Hepatocyte (in vitro differentiated cells): ENCODE measurements around the gene CLK4. TPM values are rescaled to one million over a fixed set of nuclear protein-coding genes. Genes with fewer than 3 reads are reported as not detected.
"Not testable (repeated sequence)": the region's sequence is repeated elsewhere in the genome, so short reads cannot be mapped to it uniquely, and the experiment has no call there.

Source experiments
- DNase-seq: peaks from one replicate; pipeline ENCODE4 v3.0.0-alpha.2; 2016; ENCODE audit warnings: low spot score
- H2AFZ ChIP-seq: fragments of 200-600 bp; sonication (generic); 2 replicates; pipeline ENCODE4 v1.6.0; 2016; ENCODE audit warnings: antibody characterized with exemption, mild to moderate bottlenecking
- H3K27ac ChIP-seq: fragments of 200-600 bp; sonication (generic); 2 replicates; pipeline ENCODE4 v1.5.1; 2016; ENCODE audit warnings: mild to moderate bottlenecking
- H3K27me3 ChIP-seq: fragments of 200-600 bp; sonication (generic); 2 replicates; pipeline ENCODE4 v1.6.1; 2016
- H3K36me3 ChIP-seq: fragments of 200-600 bp; sonication (generic); replicated peaks from 2 replicates; pipeline ENCODE4 v1.5.1; 2016; ENCODE audit warnings: low read depth; ENCODE audit not compliant: insufficient read depth
- H3K4me1 ChIP-seq: fragments of 200-600 bp; sonication (generic); 2 replicates; pipeline ENCODE4 v1.5.1; 2016; ENCODE audit warnings: mild to moderate bottlenecking, moderate library complexity; ENCODE audit not compliant: insufficient read depth
- H3K4me2 ChIP-seq: fragments of 200-600 bp; sonication (generic); 2 replicates; pipeline ENCODE4 v1.6.0; 2016
- H3K4me3 ChIP-seq: fragments of 200-600 bp; sonication (generic); 2 replicates; pipeline ENCODE4 v1.5.1; 2016; ENCODE audit warnings: mild to moderate bottlenecking
- H3K79me2 ChIP-seq: fragments of 200-600 bp; sonication (generic); 2 replicates; pipeline ENCODE4 v1.6.0; 2017; ENCODE audit warnings: mild to moderate bottlenecking
- H3K9me2 ChIP-seq: fragments of 200-600 bp; sonication (generic); replicated peaks from 2 replicates; pipeline ENCODE4 v1.6.0; 2017; ENCODE audit warnings: mild to moderate bottlenecking; ENCODE audit not compliant: insufficient read depth
- H3K9me3 ChIP-seq: fragments of 200-600 bp; sonication (generic); 2 replicates; pipeline ENCODE4 v1.5.1; 2016; ENCODE audit warnings: low read depth, mild to moderate bottlenecking
- H4K20me1 ChIP-seq: fragments of 200-600 bp; sonication (generic); 2 replicates; pipeline ENCODE4 v1.6.0; 2016; ENCODE audit warnings: mild to moderate bottlenecking; ENCODE audit not compliant: insufficient read depth, poor library complexity, severe bottlenecking
- EZH2 ChIP-seq: fragments of 200-600 bp; sonication (generic); IDR thresholded peaks from 2 replicates; pipeline ENCODE4 v1.6.1; 2016; ENCODE audit warnings: antibody characterized with exemption, mild to moderate bottlenecking, borderline replicate concordance
- EZH2phosphoT487 ChIP-seq: fragments of 200-600 bp; sonication (generic); IDR thresholded peaks from one replicate; pipeline ENCODE4 v1.6.1; 2018; ENCODE audit warnings: antibody characterized with exemption, mild to moderate bottlenecking, low read depth, moderate library complexity; ENCODE audit not compliant: unreplicated experiment, severe bottlenecking
- WGBS: methylation state at CpG from one replicate; pipeline ENCODE4 v1.1.6; 2016; ENCODE audit warnings: low lambda C conversion rate; ENCODE audit errors: missing lambda C conversion rate; 5-methylcytosine and 5-hydroxymethylcytosine counted together
- polyA plus RNA-seq: library from polyadenylated mRNA; unstranded; fragments of >200 nt; fragmentation: Nextera tagmentation; extraction: Ambion mirVana; gene quantifications from 2 replicates; pipeline ENCODE4 v1.2.1, GENCODE V29; 2016
- total RNA-seq: library from RNA; depleted of rRNA; stranded (reverse); fragments of >200 nt; gene quantifications from 2 replicates; pipeline ENCODE4 v1.2.3, GENCODE V29; 2014
- TF ChIP-seq, protein P1 (sequence below): fragments of 200-600 bp; sonication (generic); IDR thresholded peaks from 2 replicates; pipeline ENCODE4 v1.5.1; 2016; ENCODE audit warnings: antibody characterized with exemption, mild to moderate bottlenecking; ENCODE audit not compliant: poor library complexity

The CLK4 gene
- total and polyA plus RNA-seq, 2 experiments from 2014 or later, result 17.9 to 28.4 TPM

DNA sequence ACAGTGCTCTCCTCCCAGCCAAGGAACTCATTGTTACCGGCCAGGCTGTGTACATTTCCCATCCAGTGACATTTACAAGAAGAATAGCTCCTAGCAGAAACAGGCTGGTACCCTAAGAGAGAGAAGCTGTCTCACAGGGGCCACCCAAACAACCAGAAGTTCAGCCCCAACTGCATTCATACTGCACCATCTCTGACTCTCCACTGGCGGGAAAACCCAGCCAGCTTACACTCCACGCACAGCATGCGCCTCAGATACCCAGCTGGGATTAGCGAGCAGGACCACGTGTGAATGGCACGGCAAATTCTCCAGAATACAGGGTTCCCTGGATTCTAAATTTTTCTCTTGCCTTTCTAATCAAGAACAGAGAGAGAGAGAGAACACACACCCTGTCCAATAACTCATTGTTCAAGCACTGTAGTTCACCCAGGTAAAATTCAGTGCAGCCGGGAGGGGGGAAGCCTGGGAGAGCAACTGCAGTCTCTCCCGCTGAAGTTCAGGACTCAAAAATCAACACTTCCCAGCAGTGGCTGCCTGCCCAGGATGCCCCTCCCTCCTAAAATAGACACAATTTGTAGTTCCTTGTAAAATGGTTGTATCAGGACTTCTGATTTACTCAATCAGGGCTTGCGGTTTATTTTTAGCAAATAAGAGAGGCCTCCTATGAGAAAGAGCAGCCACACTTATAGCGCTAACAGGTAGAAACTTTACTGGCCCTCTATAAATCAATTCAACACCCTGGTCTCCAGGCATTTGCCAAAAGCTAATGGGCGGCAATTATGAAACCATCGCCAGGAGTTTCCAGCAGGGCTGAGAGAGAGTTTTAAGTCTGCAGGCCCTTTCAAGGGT lies 38.9 kb downstream of the CLK4 start:
- no peaks in the 10 kb centered on the region for H4K20me1 ChIP-seq
- TF ChIP-seq, protein P1, sequence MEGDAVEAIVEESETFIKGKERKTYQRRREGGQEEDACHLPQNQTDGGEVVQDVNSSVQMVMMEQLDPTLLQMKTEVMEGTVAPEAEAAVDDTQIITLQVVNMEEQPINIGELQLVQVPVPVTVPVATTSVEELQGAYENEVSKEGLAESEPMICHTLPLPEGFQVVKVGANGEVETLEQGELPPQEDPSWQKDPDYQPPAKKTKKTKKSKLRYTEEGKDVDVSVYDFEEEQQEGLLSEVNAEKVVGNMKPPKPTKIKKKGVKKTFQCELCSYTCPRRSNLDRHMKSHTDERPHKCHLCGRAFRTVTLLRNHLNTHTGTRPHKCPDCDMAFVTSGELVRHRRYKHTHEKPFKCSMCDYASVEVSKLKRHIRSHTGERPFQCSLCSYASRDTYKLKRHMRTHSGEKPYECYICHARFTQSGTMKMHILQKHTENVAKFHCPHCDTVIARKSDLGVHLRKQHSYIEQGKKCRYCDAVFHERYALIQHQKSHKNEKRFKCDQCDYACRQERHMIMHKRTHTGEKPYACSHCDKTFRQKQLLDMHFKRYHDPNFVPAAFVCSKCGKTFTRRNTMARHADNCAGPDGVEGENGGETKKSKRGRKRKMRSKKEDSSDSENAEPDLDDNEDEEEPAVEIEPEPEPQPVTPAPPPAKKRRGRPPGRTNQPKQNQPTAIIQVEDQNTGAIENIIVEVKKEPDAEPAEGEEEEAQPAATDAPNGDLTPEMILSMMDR, result no peak
- TF ChIP-seq EZH2phosphoT487, result no peak
- TF ChIP-seq EZH2, result no peak
- H3K79me2 ChIP-seq, result no peaks in the 10 kb centered on the region
- H3K36me3 ChIP-seq, result no peaks in the 10 kb centered on the region
- H3K4me3 ChIP-seq, result no peak overlapping the region
- peaks cover 10% of the 10 kb centered on the region for H3K4me1 ChIP-seq
- no peak overlapping the region for H3K4me2 ChIP-seq
- H3K27me3 ChIP-seq, result peaks cover 32% of the 10 kb centered on the region
- no peak for DNase-seq
- H3K9me2 ChIP-seq, result no peaks in the 10 kb centered on the region
- WGBS, result 52% methylated on average over 13 of the region's 13 CpGs
- H3K27ac ChIP-seq, result no peak overlapping the region
- no peak overlapping the region for H2AFZ ChIP-seq
- no peaks in the 10 kb centered on the region for H3K9me3 ChIP-seq

DNA sequence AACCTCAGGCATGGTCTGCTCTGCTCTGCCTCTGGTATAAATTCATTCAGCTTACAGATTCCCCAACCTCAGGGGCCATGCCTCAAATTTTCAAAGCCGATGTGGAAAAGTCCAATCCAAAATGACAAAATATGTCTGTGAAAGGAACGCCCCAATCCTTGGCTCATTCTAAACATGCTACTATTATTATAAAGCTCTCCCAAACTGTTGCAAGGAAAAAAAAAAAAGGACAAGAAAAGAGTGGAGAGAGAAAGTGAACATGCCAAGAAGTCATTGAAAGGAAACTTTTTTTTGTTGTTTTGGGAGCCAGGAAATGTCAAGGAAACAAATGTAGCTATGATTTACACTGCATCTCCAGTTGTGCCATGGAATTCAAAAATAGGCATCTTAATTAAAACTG lies 40.5 kb downstream of the CLK4 start:
- WGBS, result 94% methylated on average over 2 of the region's 2 CpGs
- no peaks in the 10 kb centered on the region for H3K9me3 ChIP-seq
- DNase-seq, result no peak
- H3K27ac ChIP-seq, result no peak overlapping the region
- peaks cover 32% of the 10 kb centered on the region for H3K27me3 ChIP-seq
- H3K36me3 ChIP-seq, result no peaks in the 10 kb centered on the region
- no peak overlapping the region for H3K4me2 ChIP-seq
- TF ChIP-seq EZH2phosphoT487, result no peak
- TF ChIP-seq, protein P1, result no peak
- no peak for TF ChIP-seq EZH2
- H3K4me3 ChIP-seq, result no peak overlapping the region
- H3K79me2 ChIP-seq, result no peaks in the 10 kb centered on the region
- H3K4me1 ChIP-seq, result peaks cover 10% of the 10 kb centered on the region
- no peaks in the 10 kb centered on the region for H3K9me2 ChIP-seq
- H2AFZ ChIP-seq, result no peak overlapping the region
- H4K20me1 ChIP-seq, result no peaks in the 10 kb centered on the region

DNA sequence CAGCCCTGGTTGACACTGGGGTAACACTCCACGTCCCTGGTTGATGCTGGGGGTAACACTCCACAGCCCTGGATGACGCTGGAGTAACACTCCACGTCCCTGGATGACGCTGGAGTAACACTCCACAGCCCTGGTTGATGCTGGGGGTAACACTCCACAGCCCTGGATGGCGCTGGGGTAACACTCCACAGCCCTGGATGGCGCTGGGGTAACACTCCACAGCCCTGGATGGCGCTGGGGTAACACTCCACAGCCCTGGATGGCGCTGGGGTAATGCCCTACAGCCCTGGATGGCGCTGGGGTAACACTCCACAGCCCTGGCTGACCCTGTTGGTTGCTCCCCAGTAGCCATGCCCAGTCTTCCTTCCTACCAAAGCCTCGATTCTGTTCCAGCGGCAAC lies 41.4 kb downstream of the CLK4 start:
- H3K36me3 ChIP-seq, H4K20me1 ChIP-seq, H3K9me3 ChIP-seq, H2AFZ ChIP-seq, H3K27ac ChIP-seq, H3K79me2 ChIP-seq, H3K4me3 ChIP-seq, H3K9me2 ChIP-seq, H3K4me1 ChIP-seq, H3K4me2 ChIP-seq: not testable (repeated sequence)
- WGBS, result 90% methylated on average over 11 of the region's 11 CpGs
- peaks cover 32% of the 10 kb centered on the region for H3K27me3 ChIP-seq
- DNase-seq, result peak; percentile 48

DNA sequence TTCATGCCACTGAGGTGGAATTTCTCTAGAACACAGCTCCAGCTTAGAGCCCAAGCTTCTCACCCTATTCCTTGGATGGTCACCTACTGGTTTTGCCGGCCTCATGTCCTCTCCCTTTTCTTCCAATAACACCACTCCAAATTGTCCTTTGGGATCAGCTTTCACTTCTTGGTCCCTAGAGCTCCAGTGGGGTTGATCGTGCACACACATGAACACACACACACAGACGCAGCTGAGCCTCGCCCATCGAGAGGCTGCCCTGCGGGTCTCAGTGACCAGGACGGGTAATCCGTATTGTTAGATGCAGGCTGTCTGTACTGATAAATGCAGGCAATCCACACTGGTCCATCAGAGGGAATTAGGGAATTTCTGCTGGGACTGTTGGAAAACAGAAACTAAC lies 43.6 kb downstream of the CLK4 start:
- Histone ChIP-seq H3K9me2 (no peaks in the 10 kb centered on the region), H3K4me1 (no peaks in the 10 kb centered on the region), H3K27ac (no peak overlapping the region), H3K36me3 (no peaks in the 10 kb centered on the region), H4K20me1 (no peaks in the 10 kb centered on the region), H3K4me2 (no peak overlapping the region), H3K27me3 (peaks cover 18% of the 10 kb centered on the region), H2AFZ (no peak overlapping the region), H3K4me3 (no peak overlapping the region), H3K9me3 (no peaks in the 10 kb centered on the region), H3K79me2 (no peaks in the 10 kb centered on the region)
- 83% methylated on average over 8 of the region's 8 CpGs for WGBS
- TF ChIP-seq EZH2phosphoT487 (no peak), EZH2 (no peak)
- TF ChIP-seq, protein P1, result no peak
- no peak for DNase-seq
